G401.6 (cell line): Measurements from ENCODE around the gene PHRF1.

Source experiments
- FAIRE-seq: peaks from 2 replicates; lab custom pipeline; 2012; peaks lifted over from hg19 to GRCh38; lab: Jason Lieb, UNC

Gene PHRF1

GRCh38 chr11:537622-538430, 38.4 kb upstream of the PHRF1 start:
- FAIRE-seq, result no peak

GRCh38 chr11:538431-539051, 37.7 kb upstream of the PHRF1 start:
- no peak for FAIRE-seq

GRCh38 chr11:539971-540481, 36.2 kb upstream of the PHRF1 start:
- no peak for FAIRE-seq

DNA sequence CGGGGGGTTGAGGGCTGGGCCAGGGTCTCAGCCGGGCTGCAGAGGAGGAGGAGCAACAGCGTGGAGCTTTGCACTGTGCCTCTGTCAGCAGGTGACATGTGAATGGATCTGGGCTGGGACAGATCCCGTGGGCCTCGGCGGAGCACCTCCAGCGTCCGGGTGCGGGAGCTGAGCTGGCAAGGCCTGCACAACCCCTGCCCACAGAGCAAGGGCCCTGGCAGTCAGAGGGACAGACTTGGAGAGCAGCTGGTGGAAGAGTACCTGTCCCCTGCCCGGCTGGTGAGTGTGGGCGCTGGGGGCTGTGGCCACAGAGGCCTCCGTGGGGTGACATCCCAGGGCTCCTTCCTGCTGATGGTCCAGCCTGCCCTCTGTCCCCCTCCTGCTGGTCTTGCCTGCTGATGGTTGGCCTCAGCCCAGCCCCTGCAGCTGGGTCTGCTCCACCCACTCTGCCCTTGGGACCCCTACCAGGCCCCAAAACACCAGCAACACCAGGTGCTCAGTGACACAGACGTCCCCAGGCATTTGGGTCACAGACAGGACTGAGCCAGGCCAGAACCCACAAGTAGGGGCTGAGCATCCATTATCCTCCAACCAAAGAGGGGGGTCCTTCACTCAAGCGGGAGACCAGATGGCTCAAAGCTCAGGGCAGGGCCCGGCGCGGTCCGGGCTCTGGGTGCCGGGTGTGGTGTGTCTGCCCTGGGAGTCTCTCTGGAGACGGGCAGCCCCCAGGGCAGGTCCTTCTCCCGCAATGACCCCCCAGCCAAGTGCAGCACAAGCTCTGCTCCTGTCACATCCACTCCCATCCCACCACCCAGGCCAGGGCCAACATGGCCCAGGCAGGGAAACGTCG, 35.5 kb upstream of the PHRF1 start:
- FAIRE-seq, result no peak

GRCh38 chr11:541433-541885, 34.8 kb upstream of the PHRF1 start:
- FAIRE-seq, result no peak

DNA sequence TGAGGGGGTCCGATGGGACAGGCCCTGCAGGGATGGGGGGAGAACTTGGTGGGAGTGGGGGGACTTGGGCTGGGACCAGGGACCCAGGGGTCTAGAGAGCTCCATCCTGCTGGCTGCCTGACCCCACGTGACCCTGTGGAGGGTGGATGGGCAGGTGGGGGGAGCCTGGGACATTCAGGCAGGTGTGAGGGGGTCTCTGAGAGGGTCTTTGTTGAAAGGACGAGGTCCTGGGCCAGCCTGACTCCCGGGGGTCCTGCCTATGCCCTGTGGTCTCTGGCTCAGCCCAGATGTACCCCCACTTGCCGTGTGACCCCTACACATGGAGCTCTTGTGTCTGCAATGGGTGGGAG, 31.5 kb upstream of the PHRF1 start:
- no peak for FAIRE-seq

GRCh38 chr11:545171-545570, 31.1 kb upstream of the PHRF1 start:
- no peak for FAIRE-seq

- no peak for FAIRE-seq
Observed at GRCh38 chr11:548700-549603, 27.3 kb upstream of the PHRF1 start.

DNA sequence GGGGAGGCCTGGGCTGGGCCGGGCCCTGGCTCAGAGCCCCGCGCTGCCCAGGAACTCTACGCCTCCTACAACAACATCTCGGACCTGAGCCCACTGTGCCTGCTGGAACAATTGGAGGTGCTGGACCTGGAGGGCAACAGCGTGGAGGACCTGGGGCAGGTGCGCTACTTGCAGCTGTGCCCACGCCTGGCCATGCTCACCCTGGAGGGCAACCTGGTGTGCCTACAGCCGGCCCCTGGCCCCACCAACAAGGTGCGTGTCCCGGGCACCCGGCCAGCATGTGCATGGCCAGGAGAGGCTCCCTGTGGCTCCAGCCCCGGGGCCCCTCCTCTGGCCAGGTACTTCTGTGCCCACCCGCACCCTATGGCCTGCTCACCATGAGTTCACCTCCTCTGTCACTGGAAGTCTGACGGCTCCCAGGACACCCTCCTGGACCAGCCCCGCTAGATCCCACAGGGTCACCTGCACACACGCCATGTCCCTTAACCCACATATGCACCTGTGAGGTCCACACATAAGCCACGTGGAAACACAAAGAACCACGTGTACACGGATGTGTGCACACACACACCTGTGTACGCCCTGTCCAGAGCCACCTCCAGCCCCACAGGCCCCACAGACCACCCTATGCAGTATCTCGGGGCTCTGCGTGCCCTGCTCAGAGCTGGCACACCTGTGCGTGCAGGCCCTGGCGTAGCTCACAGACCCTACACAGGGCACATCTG, 26.1 kb upstream of the PHRF1 start:
- FAIRE-seq, result no peak

- no peak for FAIRE-seq
Observed at GRCh38 chr11:550746-551085, 25.6 kb upstream of the PHRF1 start.

- no peak for FAIRE-seq
Observed at GRCh38 chr11:551131-551530, 25.1 kb upstream of the PHRF1 start.

- FAIRE-seq, result no peak
Observed at GRCh38 chr11:551596-551995, 24.7 kb upstream of the PHRF1 start.

GRCh38 chr11:553083-553987, 22.9 kb upstream of the PHRF1 start:
- FAIRE-seq, result no peak

DNA sequence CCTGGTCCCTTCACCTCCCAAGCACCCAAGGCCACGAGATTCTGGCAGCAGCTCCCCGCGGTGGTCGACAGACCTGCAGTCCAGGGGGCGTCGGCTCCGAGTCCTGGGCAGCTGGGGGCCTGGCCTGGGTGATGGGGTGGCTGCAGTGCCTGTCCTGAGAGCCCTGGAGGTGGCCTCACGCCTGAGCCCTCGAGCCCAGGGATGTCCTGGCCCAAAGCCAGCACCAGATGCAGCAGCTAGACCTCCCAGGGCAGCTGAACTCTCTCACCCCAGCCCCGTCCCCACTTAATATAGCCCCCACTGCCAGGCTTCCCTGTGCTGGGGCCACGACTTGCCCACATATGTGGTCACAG, 22.3 kb upstream of the PHRF1 start:
- no peak for FAIRE-seq

DNA sequence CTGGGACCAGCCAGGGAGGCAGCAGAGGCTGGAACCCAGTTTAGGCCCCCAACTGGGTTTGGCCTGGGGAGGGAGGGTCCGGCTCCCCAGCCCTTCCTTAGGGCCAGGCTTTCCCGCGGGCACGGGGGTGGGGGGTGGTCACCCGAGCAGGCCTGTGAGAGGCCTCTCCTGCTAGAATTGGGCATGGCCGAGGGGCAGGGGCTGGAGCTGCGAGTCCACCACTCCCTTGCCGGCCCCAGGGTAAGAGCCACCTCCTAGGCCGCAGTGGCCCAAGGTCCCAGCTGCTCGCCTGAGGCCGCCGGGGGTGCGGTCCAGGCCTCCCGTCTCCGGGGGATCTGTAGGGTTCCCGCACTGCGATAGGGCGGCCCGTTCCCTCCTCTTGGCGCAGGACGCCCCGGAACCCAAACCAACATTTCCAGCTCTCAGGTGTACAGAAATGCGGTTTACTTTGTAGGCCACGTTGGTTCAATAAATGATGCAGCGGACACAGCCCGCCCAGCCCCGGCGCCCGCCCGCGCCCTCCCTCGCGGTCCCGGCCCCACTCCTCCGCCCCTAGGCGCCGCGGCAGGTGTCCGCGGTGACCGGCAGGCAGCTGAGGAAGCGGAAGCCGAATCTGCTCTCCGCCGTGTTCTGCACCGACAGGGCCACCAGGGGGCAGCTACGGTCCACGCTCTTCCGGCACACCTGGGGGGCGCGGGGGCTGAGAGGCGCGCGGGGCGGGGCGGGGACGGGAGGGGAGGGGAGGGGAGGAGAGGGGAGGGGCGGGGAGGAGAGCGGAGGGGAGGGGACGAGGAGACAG, 21.6 kb upstream of the PHRF1 start:
- no peak for FAIRE-seq

DNA sequence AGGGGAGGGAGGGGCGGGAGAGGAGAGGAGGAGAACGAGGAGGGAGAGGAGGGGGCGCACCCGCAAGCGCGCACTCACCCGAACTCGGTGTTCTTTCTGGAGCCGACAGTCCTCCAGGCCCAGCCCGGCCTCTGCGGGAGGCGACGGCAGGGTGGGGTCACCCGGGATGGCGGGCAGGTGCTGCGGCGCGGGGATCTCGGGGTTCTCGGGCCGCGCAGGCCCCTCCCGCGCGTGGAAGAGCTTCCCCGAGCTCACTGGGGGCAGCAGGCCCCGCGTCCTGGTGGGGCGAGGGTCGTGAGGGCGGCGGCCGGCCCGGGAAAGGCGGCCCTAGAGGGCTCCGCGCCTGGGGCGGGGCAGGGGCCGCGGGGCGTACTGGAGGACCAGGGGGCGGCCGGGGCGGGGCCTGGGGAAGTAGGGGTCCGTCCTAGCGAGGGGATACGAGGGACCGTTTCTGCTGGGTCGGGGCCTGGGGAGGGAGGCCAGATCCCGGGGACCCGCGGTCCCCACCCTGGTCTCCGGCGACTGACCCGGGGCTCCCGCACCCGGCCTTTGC, 21.0 kb upstream of the PHRF1 start:
- no peak for FAIRE-seq

DNA sequence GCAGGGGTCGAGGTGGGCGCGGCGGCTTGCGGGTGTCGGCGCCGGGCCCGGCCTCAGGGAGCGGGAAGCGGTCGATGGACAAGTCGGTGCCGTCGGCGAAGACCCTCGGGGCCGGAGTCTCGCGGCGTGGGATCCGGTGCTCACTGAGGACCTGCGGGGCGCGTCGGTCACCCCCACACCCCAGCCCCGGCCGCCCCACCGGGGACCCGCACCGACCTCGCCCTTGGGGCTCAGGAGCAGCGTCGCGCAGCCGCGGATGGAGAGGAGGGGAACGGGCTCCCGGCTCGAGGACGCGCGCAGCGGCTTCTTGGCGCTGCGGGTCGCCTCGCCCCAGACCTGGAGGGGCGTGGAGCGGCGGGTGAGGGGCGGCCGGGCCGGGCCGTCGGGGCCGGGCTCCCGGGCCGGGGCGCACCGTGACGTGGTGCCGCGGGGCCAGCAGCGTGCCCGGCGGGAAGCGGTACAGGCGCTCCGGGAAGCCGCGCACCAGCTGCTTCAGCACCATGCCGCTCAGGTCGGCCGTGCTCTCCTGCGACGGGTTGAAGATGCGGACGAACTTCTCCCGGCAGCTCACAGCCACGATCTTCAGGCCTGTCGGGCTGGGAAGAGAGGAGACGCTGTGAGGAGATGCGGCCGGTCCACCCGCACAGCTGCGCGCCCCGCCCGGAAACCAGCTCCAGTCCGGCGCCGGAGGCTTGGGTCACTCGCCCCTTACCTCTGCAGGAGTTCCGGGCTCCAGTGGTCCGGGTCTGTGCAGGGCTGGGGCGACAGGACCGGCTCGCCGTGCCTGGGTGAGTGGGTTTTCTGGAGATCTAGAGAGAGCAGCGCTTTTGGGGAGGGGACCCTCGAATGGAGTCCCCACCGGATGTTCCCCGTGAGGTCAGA, 20.2 kb upstream of the PHRF1 start:
- FAIRE-seq, result no peak

- no peak for FAIRE-seq
Observed at GRCh38 chr11:556662-557256, 19.5 kb upstream of the PHRF1 start.
